RWPE2 (cell line): ENCODE measurements around the gene DYNLRB2.
A peak's percentile ranks its signal among the peaks of the same experiment; 100 is the strongest.

ENCODE experiments used
- ATAC-seq: fragments of 200-7000 bp; cut with Tn5 transposase; 3 replicates; pipeline ENCODE4 v1.9.1; 2021; ENCODE audit warnings: low read depth
- DNase-seq: peaks from one replicate; pipeline ENCODE4 v3.0.0-alpha.2; 2020; ENCODE audit warnings: low spot score
- H3K27ac ChIP-seq: fragments of 450-650 bp; 2 replicates; pipeline ENCODE4 v1.5.1; 2017; ENCODE audit warnings: mild to moderate bottlenecking; ENCODE audit not compliant: poor library complexity, severe bottlenecking
- H3K27me3 ChIP-seq: fragments of 250-450 bp; sonication (Bioruptor Pico); 2 replicates; pipeline ENCODE4 v1.5.1; 2021; ENCODE audit warnings: mild to moderate bottlenecking, moderate library complexity; ENCODE audit not compliant: insufficient read depth, poor library complexity, severe bottlenecking
- H3K36me3 ChIP-seq: fragments of 250-450 bp; sonication (Bioruptor Pico); 2 replicates; pipeline ENCODE4 v1.5.1; 2020; ENCODE audit warnings: low read depth, mild to moderate bottlenecking, moderate library complexity
- H3K4me1 ChIP-seq: fragments of 250-450 bp; sonication (Bioruptor Pico); 2 replicates; pipeline ENCODE4 v1.5.1; 2021; ENCODE audit warnings: mild to moderate bottlenecking, moderate library complexity; ENCODE audit not compliant: insufficient read depth, poor library complexity, severe bottlenecking
- H3K4me3 ChIP-seq: fragments of 250-450 bp; sonication (Bioruptor Pico); 2 replicates; pipeline ENCODE4 v1.5.1; 2021; ENCODE audit warnings: mild to moderate bottlenecking, moderate library complexity; ENCODE audit not compliant: severe bottlenecking
- H3K9me3 ChIP-seq: fragments of 250-450 bp; sonication (Bioruptor Pico); 2 replicates; pipeline ENCODE4 v1.5.1; 2021; ENCODE audit warnings: mild to moderate bottlenecking, moderate library complexity; ENCODE audit not compliant: severe bottlenecking
- TF ChIP-seq, protein P1 (sequence below): fragments of 450-650 bp; IDR thresholded peaks from one replicate; pipeline ENCODE4 v1.5.1; 2017; ENCODE audit warnings: mild to moderate bottlenecking, moderate library complexity; ENCODE audit not compliant: poor library complexity, severe bottlenecking

DYNLRB2 gene

GRCh38 chr16:80569440-80570105 is 28.8 kb downstream of the DYNLRB2 start:
- Histone ChIP-seq H3K27ac (no peak overlapping the region), H3K4me3 (no peak overlapping the region), H3K36me3 (no peaks in the 10 kb centered on the region), H3K27me3 (no peaks in the 10 kb centered on the region), H3K9me3 (no peaks in the 10 kb centered on the region), H3K4me1 (no peaks in the 10 kb centered on the region)
- TF ChIP-seq, protein P1, sequence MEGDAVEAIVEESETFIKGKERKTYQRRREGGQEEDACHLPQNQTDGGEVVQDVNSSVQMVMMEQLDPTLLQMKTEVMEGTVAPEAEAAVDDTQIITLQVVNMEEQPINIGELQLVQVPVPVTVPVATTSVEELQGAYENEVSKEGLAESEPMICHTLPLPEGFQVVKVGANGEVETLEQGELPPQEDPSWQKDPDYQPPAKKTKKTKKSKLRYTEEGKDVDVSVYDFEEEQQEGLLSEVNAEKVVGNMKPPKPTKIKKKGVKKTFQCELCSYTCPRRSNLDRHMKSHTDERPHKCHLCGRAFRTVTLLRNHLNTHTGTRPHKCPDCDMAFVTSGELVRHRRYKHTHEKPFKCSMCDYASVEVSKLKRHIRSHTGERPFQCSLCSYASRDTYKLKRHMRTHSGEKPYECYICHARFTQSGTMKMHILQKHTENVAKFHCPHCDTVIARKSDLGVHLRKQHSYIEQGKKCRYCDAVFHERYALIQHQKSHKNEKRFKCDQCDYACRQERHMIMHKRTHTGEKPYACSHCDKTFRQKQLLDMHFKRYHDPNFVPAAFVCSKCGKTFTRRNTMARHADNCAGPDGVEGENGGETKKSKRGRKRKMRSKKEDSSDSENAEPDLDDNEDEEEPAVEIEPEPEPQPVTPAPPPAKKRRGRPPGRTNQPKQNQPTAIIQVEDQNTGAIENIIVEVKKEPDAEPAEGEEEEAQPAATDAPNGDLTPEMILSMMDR = no peak
- DNase-seq (no peak), ATAC-seq (peak; percentile 87)

DNA sequence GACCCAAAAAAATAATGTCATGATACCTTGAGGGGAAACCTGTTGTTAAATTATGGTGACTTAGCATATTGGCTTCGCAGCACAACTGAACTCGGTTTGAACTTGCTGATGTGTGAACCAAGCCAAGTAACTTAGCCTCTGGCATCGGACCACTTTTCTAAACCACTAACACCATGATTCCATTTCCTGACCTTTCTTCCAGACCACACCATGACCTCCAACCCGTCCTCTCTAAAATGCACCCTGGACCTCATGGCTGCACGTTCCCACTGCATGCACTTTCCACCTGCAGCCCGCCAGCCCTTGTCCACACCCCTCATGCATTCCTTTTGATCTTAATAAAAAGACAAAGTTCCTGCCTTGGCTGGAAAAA is 29.3 kb downstream of the DYNLRB2 start:
- DNase-seq = no peak
- H3K27me3 ChIP-seq = no peaks in the 10 kb centered on the region
- no peak overlapping the region for H3K27ac ChIP-seq
- no peak for ATAC-seq
- no peak overlapping the region for H3K4me3 ChIP-seq
- no peaks in the 10 kb centered on the region for H3K9me3 ChIP-seq
- no peaks in the 10 kb centered on the region for H3K4me1 ChIP-seq
- H3K36me3 ChIP-seq = no peaks in the 10 kb centered on the region
- TF ChIP-seq, protein P1 = no peak

DNA sequence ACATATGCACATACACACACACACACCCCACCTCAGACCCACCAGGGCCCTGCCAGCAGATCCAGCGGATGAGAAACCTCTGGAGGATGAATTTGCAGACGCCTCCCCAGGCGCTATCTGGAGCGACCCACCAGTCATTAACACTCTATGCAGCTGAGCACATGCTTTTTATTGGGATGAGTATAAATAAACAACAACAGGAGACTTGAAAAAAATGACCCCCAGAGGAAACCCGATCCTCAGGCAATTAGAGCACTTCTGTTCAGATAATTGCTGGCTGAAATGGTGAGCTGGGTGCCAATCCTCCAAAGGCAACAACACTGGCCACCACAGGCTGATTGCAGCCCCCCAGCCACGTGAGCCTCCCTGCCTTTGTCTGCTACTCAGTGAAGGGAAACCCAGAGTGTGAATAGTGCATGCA is 32.9 kb downstream of the DYNLRB2 start:
- no peaks in the 10 kb centered on the region for H3K4me1 ChIP-seq
- H3K27ac ChIP-seq = no peak overlapping the region
- no peak for ATAC-seq
- no peak for DNase-seq
- no peaks in the 10 kb centered on the region for H3K36me3 ChIP-seq
- no peak overlapping the region for H3K4me3 ChIP-seq
- TF ChIP-seq, protein P1 = no peak
- no peaks in the 10 kb centered on the region for H3K9me3 ChIP-seq
- H3K27me3 ChIP-seq = no peaks in the 10 kb centered on the region

DNA sequence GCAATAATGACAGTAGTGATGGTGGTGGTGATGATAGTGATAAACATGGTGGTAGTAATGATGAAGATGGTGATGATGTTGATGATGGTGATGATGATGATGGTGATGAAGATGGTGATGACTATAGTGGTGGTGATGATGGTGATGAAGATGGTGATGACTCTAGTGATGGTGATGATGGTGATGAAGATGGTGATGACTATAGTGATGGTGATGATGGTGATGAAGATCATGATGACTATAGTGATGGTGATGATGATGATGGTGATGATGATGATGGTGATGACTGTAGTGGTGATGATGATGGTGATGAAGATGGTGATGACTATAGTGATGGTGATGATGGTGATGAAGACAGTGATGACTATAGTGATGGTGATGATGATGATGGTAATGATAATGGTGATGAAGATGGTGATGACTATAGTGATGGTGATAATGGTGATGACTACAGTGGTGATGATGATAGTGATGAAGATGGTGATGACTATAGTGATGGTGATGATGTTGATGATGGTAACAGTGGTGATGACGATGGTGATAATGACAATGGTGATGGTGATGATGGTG is 35.6 kb downstream of the DYNLRB2 start:
- DNase-seq (no peak), ATAC-seq (no peak)
- H3K4me3 ChIP-seq = no peak overlapping the region
- H3K4me1 ChIP-seq = no peaks in the 10 kb centered on the region
- no peaks in the 10 kb centered on the region for H3K27me3 ChIP-seq
- TF ChIP-seq, protein P1 = no peak
- H3K36me3 ChIP-seq = no peaks in the 10 kb centered on the region
- H3K9me3 ChIP-seq = no peaks in the 10 kb centered on the region
- H3K27ac ChIP-seq = no peak overlapping the region
